Raji (cell line): ENCODE results near the gene CHURC1.

Experiments used
- POLR2A ChIP-seq: IDR thresholded peaks from 2 replicates; pipeline ENCODE4 v1.6.1; 2011; ENCODE audit warnings: low read depth, low read length, control low read depth; ENCODE audit not compliant: insufficient read depth

CHURC1 gene

GRCh38 chr14:64973826-64974225 lies 59.6 kb downstream of the CHURC1 start:
- no peak for TF ChIP-seq POLR2A

GRCh38 chr14:64974563-64974962 lies 60.3 kb downstream of the CHURC1 start:
- TF ChIP-seq POLR2A, result no peak

GRCh38 chr14:64979336-64980074 lies 65.2 kb downstream of the CHURC1 start:
- TF ChIP-seq POLR2A, result no peak

GRCh38 chr14:64983439-64984310 lies 69.4 kb downstream of the CHURC1 start:
- no peak for TF ChIP-seq POLR2A
